WTC11 (cell line): ENCODE measurements around the gene IFI44. TPM values are rescaled to one million over a fixed set of nuclear protein-coding genes. Genes with fewer than 3 reads are reported as not detected.

Experiments used
- ATAC-seq: fragments of 200-7000 bp; cut with Tn5 transposase; 2 replicates; pipeline ENCODE4 v1.10.0; 2021; ENCODE audit warnings: mild to moderate bottlenecking, moderate library complexity
- CTCF ChIA-PET: fragments of 300-600 bp; sonication (Branson Sonifier 250); formaldehyde crosslinking; loops from one replicate; lab custom pipeline; 2021; ENCODE audit warnings: antibody characterized with exemption; lab: Charles Lee
- POLR2A ChIA-PET: fragments of 350-600 bp; sonication (Branson Sonifier 250); formaldehyde crosslinking; loops from one replicate; lab custom pipeline; 2021; ENCODE audit warnings: antibody characterized with exemption; lab: Charles Lee
- DNase-seq: peaks from one replicate; pipeline ENCODE4 v3.0.0; 2021; ENCODE audit warnings: low spot score
- H3K27ac Mint-ChIP-seq: 2 replicates; pipeline ENCODE4 v1.8.0; 2021; ENCODE audit warnings: mixed read lengths
- H3K27me3 Mint-ChIP-seq: 2 replicates; pipeline ENCODE4 v1.8.0; 2021; ENCODE audit warnings: low read depth, mild to moderate bottlenecking, moderate library complexity, mixed read lengths
- H3K36me3 Mint-ChIP-seq: 2 replicates; pipeline ENCODE4 v1.8.0; 2021; ENCODE audit warnings: mixed read lengths
- H3K4me1 Mint-ChIP-seq: 2 replicates; pipeline ENCODE4 v1.8.0; 2022; ENCODE audit warnings: mixed read lengths
- H3K4me3 Mint-ChIP-seq: 2 replicates; pipeline ENCODE4 v1.8.0; 2021; ENCODE audit warnings: mild to moderate bottlenecking, moderate library complexity, mixed read lengths
- H3K9me3 Mint-ChIP-seq: 2 replicates; pipeline ENCODE4 v1.8.0; 2021; ENCODE audit warnings: mixed read lengths
- AFF4 ChIP-seq: sonication (generic); formaldehyde crosslinking; IDR thresholded peaks from 2 replicates; pipeline ENCODE4 v1.8.1; 2023; ENCODE audit warnings: mild to moderate bottlenecking, missing genetic modification reagents, borderline replicate concordance
- ATF2 ChIP-seq: sonication (generic); formaldehyde crosslinking; IDR thresholded peaks from 2 replicates; pipeline ENCODE4 v1.8.1; 2022; ENCODE audit warnings: low read depth, missing genetic modification reagents, borderline replicate concordance
- CTCF ChIP-seq: fragments of 200-600 bp; IDR thresholded peaks from 2 replicates; pipeline ENCODE4 v1.8.0; 2022; ENCODE audit warnings: antibody characterized with exemption
- EMX1 ChIP-seq: fragments of 250-450 bp; sonication (Bioruptor Pico); IDR thresholded peaks from 2 replicates; pipeline ENCODE4 v1.8.0; 2021; ENCODE audit warnings: mild to moderate bottlenecking
- ETV6 ChIP-seq: sonication (generic); formaldehyde crosslinking; IDR thresholded peaks from 2 replicates; pipeline ENCODE4 v1.8.1; 2022; ENCODE audit warnings: mild to moderate bottlenecking, missing genetic modification reagents
- FOXK1 ChIP-seq: sonication (generic); formaldehyde crosslinking; IDR thresholded peaks from 2 replicates; pipeline ENCODE4 v1.8.0; 2022; ENCODE audit warnings: mild to moderate bottlenecking, moderate library complexity, missing genetic modification reagents
- FOXP4 ChIP-seq: sonication (generic); formaldehyde crosslinking; IDR thresholded peaks from 2 replicates; pipeline ENCODE4 v1.8.0; 2022; ENCODE audit warnings: mild to moderate bottlenecking, missing genetic modification reagents
- GTF2I ChIP-seq: fragments of 250-450 bp; sonication (Bioruptor Pico); conservative IDR thresholded peaks from 2 replicates; pipeline ENCODE4 v1.4.0; 2021; ENCODE audit warnings: mild to moderate bottlenecking
- HMGA2 ChIP-seq: fragments of 250-450 bp; sonication (Bioruptor Pico); IDR thresholded peaks from 2 replicates; pipeline ENCODE4 v1.4.0; 2021; ENCODE audit warnings: mild to moderate bottlenecking, moderate library complexity
- HMGXB4 ChIP-seq: sonication (generic); formaldehyde crosslinking; IDR thresholded peaks from 2 replicates; pipeline ENCODE4 v1.8.1; 2023; ENCODE audit warnings: mild to moderate bottlenecking, moderate library complexity, missing genetic modification reagents
- IRF1 ChIP-seq: sonication (generic); formaldehyde crosslinking; IDR thresholded peaks from 2 replicates; pipeline ENCODE4 v1.8.0; 2023; ENCODE audit warnings: missing genetic modification reagents
- IRF2 ChIP-seq: sonication (generic); formaldehyde crosslinking; IDR thresholded peaks from 2 replicates; pipeline ENCODE4 v1.8.0; 2022; ENCODE audit warnings: low read depth, missing genetic modification reagents, borderline replicate concordance
- MXD4 ChIP-seq: fragments of 250-450 bp; sonication (Bioruptor Pico); IDR thresholded peaks from 2 replicates; pipeline ENCODE4 v1.8.0; 2021; ENCODE audit warnings: mild to moderate bottlenecking, moderate library complexity, borderline replicate concordance
- MYBL2 ChIP-seq: sonication (generic); formaldehyde crosslinking; IDR thresholded peaks from 2 replicates; pipeline ENCODE4 v1.8.1; 2023; ENCODE audit warnings: mild to moderate bottlenecking, moderate library complexity, missing genetic modification reagents
- SP1 ChIP-seq: sonication (generic); formaldehyde crosslinking; conservative IDR thresholded peaks from 2 replicates; pipeline ENCODE4 v1.8.1; 2022; ENCODE audit warnings: missing genetic modification reagents
- ZNF121 ChIP-seq: sonication (generic); formaldehyde crosslinking; IDR thresholded peaks from 2 replicates; pipeline ENCODE4 v1.8.0; 2023; ENCODE audit warnings: missing genetic modification reagents
- ZNF138 ChIP-seq: sonication (generic); formaldehyde crosslinking; conservative IDR thresholded peaks from 2 replicates; pipeline ENCODE4 v1.8.1; 2022; ENCODE audit warnings: mild to moderate bottlenecking, moderate library complexity, missing genetic modification reagents
- ZNF219 ChIP-seq: sonication (generic); formaldehyde crosslinking; IDR thresholded peaks from 2 replicates; pipeline ENCODE4 v1.8.0; 2023; ENCODE audit warnings: missing genetic modification reagents, mild to moderate bottlenecking, borderline replicate concordance
- ZNF232 ChIP-seq: sonication (generic); formaldehyde crosslinking; IDR thresholded peaks from 2 replicates; pipeline ENCODE4 v1.8.0; 2022; ENCODE audit warnings: mild to moderate bottlenecking, missing genetic modification reagents
- total RNA-seq: library from RNA; stranded (reverse); gene quantifications from 3 replicates; pipeline ENCODE4 v1.2.3, GENCODE V29; 2021

IFI44 gene
- total RNA-seq, 1 experiment from 2014 or later = 0.15 TPM

- DNase-seq (no peak), ATAC-seq (no peak)
- no peak overlapping the region for H3K27ac Mint-ChIP-seq
- H3K36me3 Mint-ChIP-seq = no peaks in the 10 kb centered on the region
- TF ChIP-seq CTCF = peak; percentile 66
- TF ChIP-seq FOXP4 = no peak
- TF ChIP-seq ZNF219 = no peak
- TF ChIP-seq AFF4 = no peak
- TF ChIP-seq, all 79 proteins: peak for 1
- ChIA-PET CTCF (interaction anchor here (0.9 kb wide), 1 partner anchor 59 kb away, joined by 3 read pairs; no protein-coding TSS in a partner anchor), POLR2A (no interaction called here)
- no peaks in the 10 kb centered on the region for H3K27me3 Mint-ChIP-seq
- H3K4me1 Mint-ChIP-seq = no peaks in the 10 kb centered on the region
- H3K4me3 Mint-ChIP-seq = no peak overlapping the region
- no peaks in the 10 kb centered on the region for H3K9me3 Mint-ChIP-seq
Observed at GRCh38 chr1:78676347-78676982, 26.8 kb downstream of the IFI44 start.

GRCh38 chr1:78676993-78677392 lies 27.4 kb downstream of the IFI44 start:
- CTCF ChIA-PET = interaction anchor here (0.6 kb wide), 1 partner anchor 544 kb away, joined by 3 read pairs; no protein-coding TSS in a partner anchor
- ATAC-seq = no peak
- no peaks in the 10 kb centered on the region for H3K36me3 Mint-ChIP-seq
- TF ChIP-seq MYBL2 (CRISPR knock-in tag) = no peak
- TF ChIP-seq ETV6 (CRISPR knock-in tag) = no peak
- no peak for TF ChIP-seq HMGXB4 (CRISPR knock-in tag)
- TF ChIP-seq HMGA2 (CRISPR knock-in tag) = no peak
- TF ChIP-seq MXD4 (CRISPR knock-in tag) = no peak
- no peak for TF ChIP-seq GTF2I
- no peak for TF ChIP-seq ZNF232 (CRISPR knock-in tag)
- TF ChIP-seq ZNF121 (CRISPR knock-in tag) = no peak
- no peak for TF ChIP-seq ATF2 (CRISPR knock-in tag)
- TF ChIP-seq FOXK1 (CRISPR knock-in tag) = no peak
- no peak for TF ChIP-seq IRF2 (CRISPR knock-in tag)
- TF ChIP-seq ZNF138 (CRISPR knock-in tag) = no peak
- no peak for TF ChIP-seq IRF1
- no peak for TF ChIP-seq SP1 (CRISPR knock-in tag)
- no peak for TF ChIP-seq AFF4
- no peak for TF ChIP-seq EMX1 (CRISPR knock-in tag)

More at GRCh38 chr1:78676993-78677392, 27.4 kb downstream of the IFI44 start:
- Mint-ChIP-seq H3K27ac (no peak overlapping the region), H3K9me3 (no peaks in the 10 kb centered on the region), H3K27me3 (no peaks in the 10 kb centered on the region), H3K4me1 (no peaks in the 10 kb centered on the region), H3K4me3 (no peak overlapping the region)
- no peak for DNase-seq
- POLR2A ChIA-PET = no interaction called here
